ENCODE measurements around the gene RAB24.

DNA sequence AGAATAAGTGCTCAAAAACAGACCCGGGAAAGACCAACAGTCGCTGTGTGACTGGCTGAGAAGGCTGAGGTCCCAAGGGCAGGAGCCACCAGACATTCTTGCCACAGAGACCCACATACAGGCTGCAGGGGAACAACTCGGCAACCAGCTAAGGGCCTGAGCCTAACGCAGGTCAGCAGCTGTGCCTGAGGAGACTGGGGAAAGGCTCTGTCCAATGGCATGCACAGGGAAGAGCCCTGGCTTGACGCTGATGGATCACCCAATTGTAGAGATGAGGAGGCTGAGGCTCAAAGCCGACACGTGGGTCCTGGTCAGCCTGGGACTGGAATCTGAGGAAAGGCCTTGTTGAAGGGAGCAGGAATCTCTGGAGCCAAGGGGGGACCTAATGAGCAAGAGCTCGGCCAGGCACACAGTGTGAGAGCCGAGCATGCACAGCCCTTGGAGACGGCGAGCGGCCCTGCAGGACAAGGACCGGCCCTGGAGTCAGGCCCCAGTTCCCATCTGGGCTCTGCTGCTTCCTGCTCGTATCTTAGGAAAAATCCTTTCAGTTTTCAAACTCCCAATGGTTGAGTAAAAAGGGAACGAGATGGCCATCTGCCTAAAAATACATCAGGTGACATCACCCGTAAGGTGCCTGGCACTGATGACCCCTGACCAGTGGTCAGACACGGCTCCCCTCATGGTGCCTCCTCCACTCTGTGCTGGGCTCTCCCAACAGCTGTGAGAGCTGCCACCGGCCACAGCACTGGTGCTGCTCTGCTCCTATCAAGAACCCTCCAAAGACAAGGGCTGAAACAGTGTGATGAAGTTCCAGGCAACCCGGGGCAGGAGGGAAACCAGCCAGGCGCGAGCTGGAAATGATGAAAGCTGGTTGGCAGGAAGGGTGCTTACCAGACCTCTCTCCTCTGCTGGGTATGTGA lies 31.5 kb upstream of the RAB24 start:
- TF ChIP-seq, protein P1, sequence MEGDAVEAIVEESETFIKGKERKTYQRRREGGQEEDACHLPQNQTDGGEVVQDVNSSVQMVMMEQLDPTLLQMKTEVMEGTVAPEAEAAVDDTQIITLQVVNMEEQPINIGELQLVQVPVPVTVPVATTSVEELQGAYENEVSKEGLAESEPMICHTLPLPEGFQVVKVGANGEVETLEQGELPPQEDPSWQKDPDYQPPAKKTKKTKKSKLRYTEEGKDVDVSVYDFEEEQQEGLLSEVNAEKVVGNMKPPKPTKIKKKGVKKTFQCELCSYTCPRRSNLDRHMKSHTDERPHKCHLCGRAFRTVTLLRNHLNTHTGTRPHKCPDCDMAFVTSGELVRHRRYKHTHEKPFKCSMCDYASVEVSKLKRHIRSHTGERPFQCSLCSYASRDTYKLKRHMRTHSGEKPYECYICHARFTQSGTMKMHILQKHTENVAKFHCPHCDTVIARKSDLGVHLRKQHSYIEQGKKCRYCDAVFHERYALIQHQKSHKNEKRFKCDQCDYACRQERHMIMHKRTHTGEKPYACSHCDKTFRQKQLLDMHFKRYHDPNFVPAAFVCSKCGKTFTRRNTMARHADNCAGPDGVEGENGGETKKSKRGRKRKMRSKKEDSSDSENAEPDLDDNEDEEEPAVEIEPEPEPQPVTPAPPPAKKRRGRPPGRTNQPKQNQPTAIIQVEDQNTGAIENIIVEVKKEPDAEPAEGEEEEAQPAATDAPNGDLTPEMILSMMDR (IDR thresholded peaks at IDR 0.05), result no peak
- no peak for TF ChIP-seq POLR2A (IDR thresholded peaks at IDR 0.05)

Data from thyroid gland (tissue), 4 donors.